Measurements from ENCODE around the gene FAT2. TPM values are rescaled to one million over a fixed set of nuclear protein-coding genes. Genes with fewer than 3 reads are reported as not detected.
"Not testable (repeated sequence)": the region's sequence is repeated elsewhere in the genome, so short reads cannot be mapped to it uniquely, and the experiment has no call there.

The FAT2 gene
- total and polyA plus RNA-seq, 10 of the 15 experiments (the other 5 are each of a cell fraction or from before 2014, with no cell fraction given), result 0.01 to 0.06 (median 0.03) TPM; not detected in 3

GRCh38 chr5:151585970-151586369 lies 5.2 kb downstream of the FAT2 start:
- H3K79me2 ChIP-seq (ENCODE audit: control insufficient read depth, insufficient read depth, low read length), result no peaks in the 10 kb centered on the region
- no peak for FAIRE-seq
- H3K27me3 ChIP-seq (replicated peaks in 1 of 2; ENCODE audit: control insufficient read depth in 2 of 2, insufficient read depth in 2 of 2, low read length in 1 of 2), result peaks cover 0 to 2% of the 10 kb centered on the region in 2 experiments; a peak in 1 of 4 replicates
- CTCF ChIA-PET, result interaction anchor here (1.3 to 2.0 kb wide), 2 partner anchors 15 to 66 kb away, joined by 6 to 9 read pairs; no protein-coding TSS in a partner anchor
- DNase-seq (ENCODE audit: low read depth, low spot score), result no peak
- no peaks in the 10 kb centered on the region for H3K4me1 ChIP-seq (ENCODE audit: control insufficient read depth, insufficient read depth, low read length)
- SMC1A ChIA-PET (ENCODE audit: uncharacterized antibody, unreplicated experiment), result interaction anchor here (0.8 kb wide), 1 partner anchor 53 kb away, joined by 3 read pairs; no protein-coding TSS in a partner anchor
- no peaks in the 10 kb centered on the region for H3K36me3 ChIP-seq (ENCODE audit: control insufficient read depth in 2 of 2, insufficient read depth in 2 of 2, low read length in 1 of 2)
- no peak overlapping the region for H3K4me3 ChIP-seq
- no peak overlapping the region for H3K9ac ChIP-seq (ENCODE audit: control insufficient read depth, insufficient read depth, low read length)
- no peak overlapping the region for H3K27ac ChIP-seq (ENCODE audit: control insufficient read depth, insufficient read depth)
- H3K4me2 ChIP-seq (ENCODE audit: control insufficient read depth, insufficient read depth), result no peak overlapping the region
- H2AFZ ChIP-seq (ENCODE audit: control insufficient read depth, low read depth, low read length), result no peak overlapping the region
- RAD21 ChIA-PET (ENCODE audit: unreplicated experiment), result no interaction called here
- TF ChIP-seq MTA2 (IDR thresholded peaks at IDR 0.05; ENCODE audit: low read depth), result no peak
- TF ChIP-seq BHLHE40 (IDR thresholded peaks at IDR 0.05; ENCODE audit: borderline replicate concordance in 1 of 2, low read depth in 2 of 2, low read length in 1 of 2), result peak in 1 of 2 experiments; percentile 71; a peak in 2 of 4 replicates
- TF ChIP-seq PKNOX1 (IDR thresholded peaks at IDR 0.05), result no peak
- no peak for TF ChIP-seq NKRF (conservative IDR thresholded peaks at IDR 0.05)
- no peak for TF ChIP-seq SP1 (IDR thresholded peaks at IDR 0.05; ENCODE audit: low read depth, low read length)
- TF ChIP-seq IKZF1 (conservative IDR thresholded peaks at IDR 0.05), result no peak
- no peak for TF ChIP-seq REST (IDR thresholded peaks at IDR 0.05; ENCODE audit: low read depth, low read length)
- TF ChIP-seq MEF2A (IDR thresholded peaks at IDR 0.05; ENCODE audit: insufficient read depth, low read depth, low read length), result no peak
- intact Hi-C loops (cut with micrococcal nuclease; ENCODE audit: unreplicated experiment) (no loop called here), in situ Hi-C loops (cut with MboI) (no loop called here)
- POLR2A ChIA-PET, result no interaction called here
- no peaks in the 10 kb centered on the region for H4K20me1 ChIP-seq (ENCODE audit: control insufficient read depth, insufficient read depth)
- BruUV-seq (replicated peaks), result no TSS peak
- no peaks in the 10 kb centered on the region for H3K9me3 ChIP-seq (replicated peaks; ENCODE audit: control insufficient read depth, insufficient read depth, low read length)
- no peak for ATAC-seq
- WGBS (ENCODE audit: insufficient coverage, insufficient replicate concordance, low lambda C conversion rate, missing lambda C conversion rate), result 71% methylated on average over 10 of the region's 10 CpGs

- DNase-seq (ENCODE audit: low read depth, low spot score); H3K27ac ChIP-seq (ENCODE audit: control insufficient read depth, insufficient read depth); H3K27me3 ChIP-seq (replicated peaks in 1 of 2; ENCODE audit: control insufficient read depth in 2 of 2, insufficient read depth in 2 of 2, low read length in 1 of 2); ATAC-seq; RAD21 ChIA-PET (ENCODE audit: unreplicated experiment); POLR2A ChIA-PET; FAIRE-seq; BruUV-seq (replicated peaks); H3K4me2 ChIP-seq (ENCODE audit: control insufficient read depth, insufficient read depth); H3K4me3 ChIP-seq; intact Hi-C loops (cut with micrococcal nuclease; ENCODE audit: unreplicated experiment); H2AFZ ChIP-seq (ENCODE audit: control insufficient read depth, low read depth, low read length); H3K9ac ChIP-seq (ENCODE audit: control insufficient read depth, insufficient read depth, low read length); H4K20me1 ChIP-seq (ENCODE audit: control insufficient read depth, insufficient read depth); in situ Hi-C loops (cut with MboI); H3K4me1 ChIP-seq (ENCODE audit: control insufficient read depth, insufficient read depth, low read length); H3K79me2 ChIP-seq (ENCODE audit: control insufficient read depth, insufficient read depth, low read length); H3K36me3 ChIP-seq (ENCODE audit: control insufficient read depth in 2 of 2, insufficient read depth in 2 of 2, low read length in 1 of 2); H3K9me3 ChIP-seq (replicated peaks; ENCODE audit: control insufficient read depth, insufficient read depth, low read length): not testable (repeated sequence)
- ChIA-PET SMC1A (ENCODE audit: uncharacterized antibody, unreplicated experiment) (interaction anchor here (0.8 kb wide), 1 partner anchor 54 kb away, joined by 3 read pairs; no protein-coding TSS in a partner anchor), CTCF (interaction anchor here (1.3 to 2.0 kb wide), 2 partner anchors 14 to 67 kb away, joined by 6 to 9 read pairs; no protein-coding TSS in a partner anchor)
- WGBS (ENCODE audit: insufficient coverage, insufficient replicate concordance, low lambda C conversion rate, missing lambda C conversion rate), result 23% methylated on average over 4 of the region's 4 CpGs
Observed at GRCh38 chr5:151585344-151585743, 5.8 kb downstream of the FAT2 start.
